Ishikawa (cell line): ENCODE results near the gene SIRT5.

Source experiments
- CEBPB ChIP-seq: IDR thresholded peaks from 2 replicates; pipeline ENCODE4 v1.6.1; 2012
- CREB1 ChIP-seq: IDR thresholded peaks from 2 replicates; pipeline ENCODE4 v1.6.1; 2012; ENCODE audit warnings: low read depth
- EGR1 ChIP-seq: IDR thresholded peaks from 2 replicates; pipeline ENCODE4 v1.6.1; 2012
- EP300 ChIP-seq: IDR thresholded peaks from 2 replicates; pipeline ENCODE4 v1.6.1; 2012; ENCODE audit warnings: borderline replicate concordance
- FOXM1 ChIP-seq: IDR thresholded peaks from 2 replicates; pipeline ENCODE4 v1.6.1; 2012; ENCODE audit warnings: low read depth, borderline replicate concordance
- MAX ChIP-seq: IDR thresholded peaks from 2 replicates; pipeline ENCODE4 v1.6.1; 2012
- NFIC ChIP-seq: IDR thresholded peaks from 2 replicates; pipeline ENCODE4 v1.6.1; 2012
- RAD21 ChIP-seq: IDR thresholded peaks from 2 replicates; pipeline ENCODE4 v1.6.1; 2012; ENCODE audit warnings: low read depth
- REST ChIP-seq: IDR thresholded peaks from 2 replicates; pipeline ENCODE4 v1.6.1; 2012; ENCODE audit warnings: low read depth, mild to moderate bottlenecking
- TAF1 ChIP-seq: IDR thresholded peaks from 2 replicates; pipeline ENCODE4 v1.6.1; 2012; ENCODE audit warnings: low read depth, mild to moderate bottlenecking
- TCF12 ChIP-seq: IDR thresholded peaks from 2 replicates; pipeline ENCODE4 v1.6.1; 2012; ENCODE audit warnings: low read depth
- TEAD4 ChIP-seq: IDR thresholded peaks from 2 replicates; pipeline ENCODE4 v1.6.1; 2012
- YY1 ChIP-seq: IDR thresholded peaks from 2 replicates; pipeline ENCODE4 v1.6.1; 2012; ENCODE audit warnings: low read depth

GRCh38 chr6:13528232-13528631 lies 46.2 kb upstream of the SIRT5 start:
- no peak for TF ChIP-seq EP300
- no peak for TF ChIP-seq EGR1
- no peak for TF ChIP-seq NFIC
- no peak for TF ChIP-seq MAX
- TF ChIP-seq TAF1: no peak
- no peak for TF ChIP-seq REST
- TF ChIP-seq RAD21: no peak
- TF ChIP-seq YY1: no peak
- TF ChIP-seq CEBPB: no peak
- TF ChIP-seq FOXM1: no peak
- TF ChIP-seq CREB1: no peak
- no peak for TF ChIP-seq TCF12
- no peak for TF ChIP-seq TEAD4
